Effector memory CD8-positive, alpha-beta T cell (primary cell): Measurements from ENCODE around the gene TMEM214.

ENCODE experiments used
- ATAC-seq: fragments of 150-1000 bp; cut with Tn5 transposase; replicated peaks from 2 replicates; pipeline ENCODE4 v1.10.0; 2021; ENCODE audit warnings: mild to moderate bottlenecking, moderate library complexity
- DNase-seq, 3 experiments: peaks; one replicate each; pipeline ENCODE4 v3.0.0; 2021
- H3K27ac Mint-ChIP-seq, 2 donors: one replicate each; pipeline ENCODE4 v1.8.0; 2022; ENCODE audit warnings: mild to moderate bottlenecking in 2 of 2, mixed read lengths in 2 of 2, moderate library complexity in 2 of 2
- H3K27me3 Mint-ChIP-seq, 2 donors: one replicate each; pipeline ENCODE4 v1.8.0; 2022; ENCODE audit warnings: mixed read lengths in 2 of 2
- H3K36me3 Mint-ChIP-seq: one replicate; pipeline ENCODE4 v1.8.0; 2022; ENCODE audit warnings: mild to moderate bottlenecking, moderate library complexity, mixed read lengths; ENCODE audit not compliant: insufficient read depth
- H3K4me1 Mint-ChIP-seq, 2 donors: one replicate each; pipeline ENCODE4 v1.8.0; 2022; ENCODE audit warnings: low read depth in 2 of 2, mixed read lengths in 2 of 2
- H3K4me3 Mint-ChIP-seq, 2 donors: one replicate each; pipeline ENCODE4 v1.8.0; 2022; ENCODE audit warnings: mild to moderate bottlenecking in 2 of 2, mixed read lengths in 2 of 2, moderate library complexity in 2 of 2
- H3K9me3 Mint-ChIP-seq, 2 donors: one replicate each; pipeline ENCODE4 v1.8.0; 2022; ENCODE audit warnings: mixed read lengths in 2 of 2

The TMEM214 gene

DNA sequence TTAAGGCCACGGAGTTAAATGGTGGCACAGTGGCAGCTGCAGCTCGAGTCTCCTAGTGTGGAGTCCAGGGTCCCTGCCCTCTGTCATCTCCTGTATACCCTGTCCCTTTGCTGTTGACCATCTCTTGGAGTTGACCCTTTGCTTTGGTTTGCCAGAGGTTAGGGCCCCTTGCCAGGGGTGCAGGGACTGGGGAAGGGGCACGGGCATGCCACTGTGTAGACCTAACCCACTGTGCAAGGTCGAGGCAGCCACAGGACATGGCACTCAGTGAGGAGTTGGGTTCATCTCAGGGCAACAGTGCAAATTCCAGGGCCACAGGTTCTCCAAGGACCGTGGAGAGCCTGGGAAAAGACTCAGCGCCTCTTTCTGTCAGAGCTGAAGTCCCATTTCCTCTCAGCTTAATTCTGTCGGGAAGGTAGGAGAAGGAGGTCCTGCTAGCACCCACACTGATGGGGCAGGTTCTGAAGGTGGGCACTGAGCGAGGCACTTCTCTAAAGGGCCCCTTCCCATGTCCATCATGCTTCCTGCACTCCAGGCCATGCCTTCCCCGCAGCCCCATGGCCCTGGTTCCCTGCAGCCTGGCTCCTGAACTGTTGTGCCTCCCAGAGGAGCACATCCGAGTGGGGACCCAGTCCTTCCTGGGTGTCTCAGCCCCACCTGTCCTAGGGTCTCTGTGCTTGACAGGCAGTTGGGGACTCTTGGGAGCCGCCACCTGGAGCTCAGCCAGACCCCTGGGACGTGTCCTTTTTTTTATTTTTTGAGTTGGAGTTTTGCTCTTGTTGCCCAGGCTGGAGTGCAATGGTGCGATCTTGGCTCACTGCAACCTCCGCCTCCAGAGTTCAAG, 56.6 kb downstream of the TMEM214 start:
- DNase-seq (no peak), ATAC-seq (no peak)
- no peaks in the 10 kb centered on the region for H3K27me3 Mint-ChIP-seq
- H3K36me3 Mint-ChIP-seq, result peaks cover 5% of the 10 kb centered on the region
- no peaks in the 10 kb centered on the region for H3K9me3 Mint-ChIP-seq
- no peak overlapping the region for H3K27ac Mint-ChIP-seq
- H3K4me3 Mint-ChIP-seq, result no peak overlapping the region
- H3K4me1 Mint-ChIP-seq, result peaks cover 8 to 15% of the 10 kb centered on the region in 2 donors
